ENCODE results near the gene C9orf40.

Gene C9orf40

DNA sequence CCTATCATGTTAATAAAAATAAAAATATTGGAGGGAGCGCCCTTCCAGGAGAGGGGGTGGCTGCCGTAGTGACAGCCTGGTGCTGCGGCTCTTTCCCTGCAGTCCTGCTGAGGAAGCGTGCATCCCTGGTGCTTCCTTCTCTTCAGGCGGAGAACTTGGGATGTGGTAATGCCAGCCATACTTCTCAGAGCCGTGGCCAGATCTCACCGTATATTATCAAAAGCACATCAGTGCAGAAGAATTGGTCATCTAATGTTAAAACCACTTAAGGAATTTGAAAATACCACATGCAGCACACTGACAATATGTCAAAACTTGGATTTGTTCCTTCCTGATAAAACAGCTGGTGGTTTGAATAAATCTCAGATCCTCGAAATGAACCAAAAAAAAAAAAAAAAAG lies 17.7 kb downstream of the C9orf40 start:
- FAIRE-seq = no peak

DNA sequence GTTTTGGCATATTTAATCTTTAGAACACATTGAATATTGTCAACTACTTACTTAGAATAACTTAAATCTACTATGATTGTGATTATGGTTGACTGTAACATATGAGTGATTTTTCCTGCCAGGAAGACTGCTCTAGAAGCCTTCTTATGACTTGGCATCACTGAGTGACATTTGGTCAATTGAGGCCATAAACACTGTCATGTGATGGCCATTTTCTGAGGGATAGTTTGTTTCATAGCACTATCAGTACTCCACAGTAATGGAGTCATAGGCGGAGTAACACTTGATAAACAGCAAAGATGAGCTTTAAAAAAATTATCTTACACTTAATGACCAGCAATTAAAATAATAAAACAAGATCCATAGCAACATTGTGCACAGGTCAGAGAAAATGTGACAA lies 31.0 kb downstream of the C9orf40 start:
- no peak for FAIRE-seq

DNA sequence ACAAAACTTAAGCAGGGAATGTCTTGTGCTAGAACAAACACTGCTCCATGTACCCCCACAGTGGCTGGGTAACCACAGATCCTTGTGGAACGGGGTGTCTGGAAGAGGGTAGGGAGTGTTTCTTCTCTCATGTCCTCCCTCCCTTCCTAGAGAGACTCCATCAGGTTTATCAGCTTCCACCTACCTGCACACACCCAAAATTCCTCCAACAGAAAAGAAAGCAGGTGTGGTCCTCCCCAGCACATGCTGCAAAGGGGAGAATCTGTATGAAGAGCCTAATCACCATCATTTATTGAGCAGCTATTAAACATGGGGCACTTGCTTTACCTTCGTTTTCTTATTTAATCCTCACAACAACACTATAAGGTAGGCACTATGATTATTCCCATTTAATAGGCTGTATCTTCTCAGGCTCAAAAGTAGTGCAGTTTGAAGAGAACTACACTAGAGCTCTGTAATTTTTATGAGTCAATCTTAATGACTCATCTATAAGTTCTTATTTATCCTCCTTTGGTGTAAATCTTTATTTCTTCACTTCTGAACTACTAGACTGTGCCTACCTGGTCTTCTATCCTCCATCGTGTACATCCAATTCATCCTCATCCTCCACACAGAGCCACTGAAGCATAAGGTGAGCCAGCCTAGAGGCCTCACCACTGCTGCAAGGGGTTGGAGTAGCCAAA lies 31.6 kb downstream of the C9orf40 start:
- no peak for FAIRE-seq

DNA sequence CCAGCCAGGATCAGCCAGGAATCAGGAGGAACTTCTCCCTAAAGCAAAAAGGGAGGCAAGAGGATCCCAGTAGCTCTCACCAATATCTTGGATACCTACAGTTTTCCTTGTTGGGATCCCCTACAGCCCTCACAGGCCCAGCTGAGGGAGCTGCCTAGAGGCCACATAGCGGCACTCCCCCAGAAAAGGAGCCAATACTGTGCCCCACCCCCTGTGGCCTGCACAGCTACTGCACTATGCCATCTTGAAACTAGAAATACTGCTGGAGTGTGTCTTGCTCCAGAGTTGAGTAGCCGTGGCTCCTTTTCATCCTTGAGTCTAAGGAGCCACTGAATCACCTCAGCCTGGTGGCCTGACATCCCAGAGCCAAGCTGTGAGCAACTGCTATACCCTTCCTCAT lies 42.7 kb downstream of the C9orf40 start:
- no peak for FAIRE-seq

- no peak for FAIRE-seq
Observed at GRCh38 chr9:74908665-74909064, 44.0 kb downstream of the C9orf40 start.

- no peak for FAIRE-seq
Observed at GRCh38 chr9:74907085-74907484, 45.6 kb downstream of the C9orf40 start.

DNA sequence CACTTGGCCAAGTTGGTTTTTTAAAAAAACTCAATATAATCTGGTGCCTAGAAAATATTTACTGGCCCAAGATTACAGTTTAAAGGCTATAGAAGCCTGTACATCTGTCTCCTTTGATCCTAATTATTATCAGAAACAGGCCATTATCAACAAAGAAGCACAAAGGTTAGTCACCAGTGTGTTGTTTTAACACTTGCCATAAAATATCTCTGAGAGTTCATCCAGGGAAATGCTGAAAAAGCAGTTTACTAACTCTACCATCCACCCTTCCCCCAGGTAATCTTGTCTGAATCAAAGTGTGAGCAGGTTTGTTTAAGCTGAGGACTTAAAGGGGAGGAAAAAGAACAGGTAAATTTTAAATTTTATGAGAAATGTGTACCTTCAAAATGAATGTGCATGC lies 51.7 kb downstream of the C9orf40 start:
- no peak for FAIRE-seq
